Neutrophil (primary cell): ENCODE results near the gene ATRX.
"Not testable (repeated sequence)": the region's sequence is repeated elsewhere in the genome, so short reads cannot be mapped to it uniquely, and the experiment has no call there.

Experiments used
- H3K27ac ChIP-seq: fragments of 200-600 bp; sonication (generic); 2 replicates; pipeline ENCODE4 v1.5.1; 2016; ENCODE audit warnings: mild to moderate bottlenecking, moderate library complexity
- H3K27me3 ChIP-seq: fragments of 200-600 bp; sonication (generic); 2 replicates; pipeline ENCODE4 v1.6.0; 2016; ENCODE audit warnings: mild to moderate bottlenecking
- H3K36me3 ChIP-seq: fragments of 200-600 bp; sonication (generic); 2 replicates; pipeline ENCODE4 v1.5.1; 2017
- H3K4me1 ChIP-seq, 2 experiments: fragments of 200-600 bp in 1 of 2; sonication (generic) in 1 of 2; 1 replicate in 1 of 2; 2 replicates in 1 of 2; pipeline versions ENCODE4 v1.5.1 to v1.6.1; 2013 to 2016; ENCODE audit warnings: low read depth in 1 of 2, low read length in 1 of 2, mild to moderate bottlenecking in 1 of 2, moderate library complexity in 1 of 2; ENCODE audit not compliant: control insufficient read depth in 1 of 2, insufficient read depth in 1 of 2
- H3K4me3 ChIP-seq, 2 experiments: fragments of 200-600 bp in 1 of 2; sonication (generic) in 1 of 2; 1 replicate in 1 of 2; 2 replicates in 1 of 2; pipeline ENCODE4 v1.5.1; 2013 to 2016; ENCODE audit warnings: low read depth in 1 of 2, low read length in 1 of 2, mild to moderate bottlenecking in 1 of 2, moderate library complexity in 1 of 2
- H3K9me3 ChIP-seq: fragments of 200-600 bp; sonication (generic); 2 replicates; pipeline ENCODE4 v1.5.1; 2016
- TF ChIP-seq, protein P1 (sequence below): fragments of 200-600 bp; sonication (generic); IDR thresholded peaks from 2 replicates; pipeline ENCODE4 v1.5.1; 2016; ENCODE audit warnings: antibody characterized with exemption

ATRX gene

GRCh38 chrX:77628294-77629025 lies 157.6 kb downstream of the ATRX start:
- TF ChIP-seq, protein P1, sequence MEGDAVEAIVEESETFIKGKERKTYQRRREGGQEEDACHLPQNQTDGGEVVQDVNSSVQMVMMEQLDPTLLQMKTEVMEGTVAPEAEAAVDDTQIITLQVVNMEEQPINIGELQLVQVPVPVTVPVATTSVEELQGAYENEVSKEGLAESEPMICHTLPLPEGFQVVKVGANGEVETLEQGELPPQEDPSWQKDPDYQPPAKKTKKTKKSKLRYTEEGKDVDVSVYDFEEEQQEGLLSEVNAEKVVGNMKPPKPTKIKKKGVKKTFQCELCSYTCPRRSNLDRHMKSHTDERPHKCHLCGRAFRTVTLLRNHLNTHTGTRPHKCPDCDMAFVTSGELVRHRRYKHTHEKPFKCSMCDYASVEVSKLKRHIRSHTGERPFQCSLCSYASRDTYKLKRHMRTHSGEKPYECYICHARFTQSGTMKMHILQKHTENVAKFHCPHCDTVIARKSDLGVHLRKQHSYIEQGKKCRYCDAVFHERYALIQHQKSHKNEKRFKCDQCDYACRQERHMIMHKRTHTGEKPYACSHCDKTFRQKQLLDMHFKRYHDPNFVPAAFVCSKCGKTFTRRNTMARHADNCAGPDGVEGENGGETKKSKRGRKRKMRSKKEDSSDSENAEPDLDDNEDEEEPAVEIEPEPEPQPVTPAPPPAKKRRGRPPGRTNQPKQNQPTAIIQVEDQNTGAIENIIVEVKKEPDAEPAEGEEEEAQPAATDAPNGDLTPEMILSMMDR = no peak

GRCh38 chrX:77622672-77623071 lies 163.3 kb downstream of the ATRX start:
- no peak overlapping the region for H3K4me3 ChIP-seq
- H3K27ac ChIP-seq = no peak overlapping the region
- H3K36me3 ChIP-seq = peaks cover 4% of the 10 kb centered on the region
- no peaks in the 10 kb centered on the region for H3K9me3 ChIP-seq
- TF ChIP-seq, protein P1 = no peak
- H3K4me1 ChIP-seq = no peaks in the 10 kb centered on the region
- no peaks in the 10 kb centered on the region for H3K27me3 ChIP-seq

More at GRCh38 chrX:77628294-77629025, 157.6 kb downstream of the ATRX start:
- Histone ChIP-seq H3K36me3 (peaks cover 8% of the 10 kb centered on the region), H3K27ac (no peak overlapping the region), H3K4me1 (no peaks in the 10 kb centered on the region), H3K9me3 (no peaks in the 10 kb centered on the region), H3K4me3 (no peak overlapping the region), H3K27me3 (no peaks in the 10 kb centered on the region)

DNA sequence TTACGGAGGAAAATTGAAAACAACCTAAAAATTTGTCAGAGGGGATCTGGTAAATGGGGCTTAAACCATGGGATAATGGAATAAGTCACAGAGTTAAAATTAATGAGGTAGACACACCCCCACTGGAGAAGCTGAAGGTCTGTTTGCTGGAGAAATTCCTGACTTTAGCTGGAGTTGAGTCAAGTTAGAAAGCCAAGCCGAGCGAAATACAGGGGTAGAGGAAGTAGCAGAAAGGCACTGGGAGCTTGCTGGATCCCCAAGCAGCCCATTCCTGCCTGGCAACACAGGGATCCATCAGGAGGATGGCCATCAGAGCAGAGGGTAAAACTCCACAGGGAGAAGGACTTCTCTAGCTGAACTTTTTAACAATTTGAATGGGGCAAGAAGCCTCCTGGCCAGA lies 163.8 kb downstream of the ATRX start:
- peaks cover 4% of the 10 kb centered on the region for H3K36me3 ChIP-seq
- TF ChIP-seq, protein P1 = no peak
- H3K4me1 ChIP-seq = no peaks in the 10 kb centered on the region
- no peaks in the 10 kb centered on the region for H3K9me3 ChIP-seq
- H3K4me3 ChIP-seq = no peak overlapping the region
- H3K27ac ChIP-seq = no peak overlapping the region
- H3K27me3 ChIP-seq = no peaks in the 10 kb centered on the region

- H3K36me3 ChIP-seq, H3K27ac ChIP-seq: not testable (repeated sequence)
These were observed 164.6 kb downstream of the ATRX start for GRCh38 chrX:77621453-77621852.

DNA sequence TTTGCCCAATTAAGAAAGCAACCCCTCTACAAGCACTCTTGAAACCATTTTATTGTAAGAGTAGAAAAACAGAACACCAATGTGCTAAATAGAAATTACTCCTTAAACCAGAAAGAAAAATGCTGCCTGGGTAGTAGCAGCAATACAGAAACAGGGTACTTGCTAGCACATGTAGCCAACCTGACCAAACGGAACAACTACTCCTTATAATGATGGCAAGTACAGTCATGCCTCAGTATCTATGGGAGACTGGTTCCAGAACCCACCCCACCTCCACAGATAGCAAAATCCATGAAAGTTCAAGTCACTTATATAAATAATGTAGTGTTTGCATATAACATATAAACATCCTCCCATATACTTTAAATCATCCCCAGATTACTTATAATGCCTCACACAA lies 168.8 kb downstream of the ATRX start:
- no peak overlapping the region for H3K4me3 ChIP-seq
- no peaks in the 10 kb centered on the region for H3K27me3 ChIP-seq
- H3K4me1 ChIP-seq = no peaks in the 10 kb centered on the region
- no peaks in the 10 kb centered on the region for H3K9me3 ChIP-seq
- TF ChIP-seq, protein P1 = no peak
- H3K27ac ChIP-seq = no peak overlapping the region
- peaks cover 4% of the 10 kb centered on the region for H3K36me3 ChIP-seq

More at GRCh38 chrX:77621453-77621852, 164.6 kb downstream of the ATRX start:
- not testable (repeated sequence) for H3K27me3 ChIP-seq, H3K4me1 ChIP-seq, H3K9me3 ChIP-seq, H3K4me3 ChIP-seq

DNA sequence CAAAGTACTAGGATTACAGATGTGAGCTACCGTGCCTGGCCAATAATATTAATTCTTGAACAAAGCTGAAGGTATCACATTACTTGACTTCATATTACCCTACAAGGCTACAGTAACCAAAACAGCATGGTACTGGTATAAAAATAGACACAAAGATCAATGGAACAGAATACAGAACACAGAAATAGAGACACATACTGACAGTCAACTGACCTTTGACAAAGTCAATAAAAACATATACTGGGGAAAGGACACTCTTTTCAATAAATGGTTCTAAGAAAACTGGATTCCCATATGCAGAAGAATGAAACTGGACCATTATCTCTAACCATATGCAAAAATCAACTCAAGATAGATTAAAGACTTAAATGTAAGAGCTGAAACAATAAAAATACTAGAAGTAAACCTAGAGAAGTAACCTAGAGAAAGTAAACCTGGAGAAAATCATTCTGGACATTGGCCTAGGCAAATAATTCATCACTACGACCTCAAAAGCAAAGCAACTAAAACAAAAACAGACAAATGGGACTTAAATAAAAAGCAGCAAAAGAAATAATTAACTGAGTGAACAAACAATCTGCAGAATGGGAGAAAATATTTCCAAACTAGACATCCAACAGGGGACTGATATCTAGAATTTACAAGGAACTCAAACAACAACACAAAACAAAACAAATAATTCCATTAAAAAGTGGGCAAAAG lies 182.2 kb downstream of the ATRX start:
- H3K9me3 ChIP-seq = no peaks in the 10 kb centered on the region
- no peaks in the 10 kb centered on the region for H3K36me3 ChIP-seq
- TF ChIP-seq, protein P1 = no peak
- H3K27me3 ChIP-seq = no peaks in the 10 kb centered on the region
- H3K4me1 ChIP-seq = no peaks in the 10 kb centered on the region
- H3K4me3 ChIP-seq = no peak overlapping the region
- H3K27ac ChIP-seq = no peak overlapping the region
